Inflammatory macrophage treated with lipopolysaccharide for 4 hours (primary cell): ENCODE data around the gene GNAQ.

Experiments used
- DNase-seq: peaks from one replicate; pipeline ENCODE4 v3.0.0-alpha.2; 2020

GNAQ gene

GRCh38 chr9:78031893-78032729 is 500 bp upstream of the GNAQ start:
- DNase-seq, result peak; percentile 85

GRCh38 chr9:78030553-78031443 is 813 bp downstream of the GNAQ start:
- peak; percentile 36 for DNase-seq

GRCh38 chr9:78030296-78030552 is 1.4 kb downstream of the GNAQ start:
- DNase-seq, result peak; percentile 40

GRCh38 chr9:78029551-78030295 is 1.9 kb downstream of the GNAQ start:
- peak; percentile 42 for DNase-seq

- DNase-seq, result no peak
Observed at GRCh38 chr9:78028926-78029325, 2.7 kb downstream of the GNAQ start.

- no peak for DNase-seq
Observed at GRCh38 chr9:78026947-78027346, 4.7 kb downstream of the GNAQ start.

- no peak for DNase-seq
Observed at GRCh38 chr9:78026416-78026815, 5.2 kb downstream of the GNAQ start.

- no peak for DNase-seq
Observed at GRCh38 chr9:78025186-78025585, 6.4 kb downstream of the GNAQ start.

GRCh38 chr9:78023003-78023741 is 8.4 kb downstream of the GNAQ start:
- peak; percentile 97 for DNase-seq

GRCh38 chr9:78021697-78022096 is 9.9 kb downstream of the GNAQ start:
- DNase-seq, result peak; percentile 30

- no peak for DNase-seq
Observed at GRCh38 chr9:78017190-78017693, 14.4 kb downstream of the GNAQ start.

- peak; percentile 66 for DNase-seq
Observed at GRCh38 chr9:78015241-78015640, 16.4 kb downstream of the GNAQ start.

GRCh38 chr9:78014776-78015175 is 16.8 kb downstream of the GNAQ start:
- DNase-seq, result peak; percentile 43

GRCh38 chr9:78013934-78014333 is 17.7 kb downstream of the GNAQ start:
- no peak for DNase-seq

GRCh38 chr9:78011049-78011448 is 20.6 kb downstream of the GNAQ start:
- DNase-seq, result peak; percentile 44

- DNase-seq, result no peak
Observed at GRCh38 chr9:78010445-78010844, 21.2 kb downstream of the GNAQ start.

GRCh38 chr9:78009186-78009585 is 22.4 kb downstream of the GNAQ start:
- no peak for DNase-seq

GRCh38 chr9:78006734-78007133 is 24.9 kb downstream of the GNAQ start:
- DNase-seq, result peak; percentile 52

- DNase-seq, result no peak
Observed at GRCh38 chr9:78005231-78006002, 26.2 kb downstream of the GNAQ start.

- DNase-seq, result peak; percentile 56
Observed at GRCh38 chr9:78004478-78005229, 27.0 kb downstream of the GNAQ start.

GRCh38 chr9:78003730-78004129 is 27.9 kb downstream of the GNAQ start:
- no peak for DNase-seq
